Testis (tissue), 2 donors: Measurements from ENCODE around the gene RAP1GDS1.

Source experiments
- CTCF ChIP-seq, 3 experiments: fragments of 450-650 bp in 2 of 3; fragments of 200-600 bp in 1 of 3; sonication (generic) in 1 of 3; IDR thresholded peaks; one replicate each; pipeline ENCODE4 v1.5.1; 2016 to 2019; ENCODE audit warnings: antibody characterized with exemption in 3 of 3, mild to moderate bottlenecking in 2 of 3, moderate library complexity in 1 of 3
- POLR2A ChIP-seq: fragments of 450-650 bp; IDR thresholded peaks from one replicate; pipeline ENCODE4 v1.6.1; 2017; ENCODE audit warnings: antibody characterized with exemption, mild to moderate bottlenecking, moderate library complexity

GRCh38 chr4:98311656-98312055 is 50.5 kb downstream of the RAP1GDS1 start:
- TF ChIP-seq CTCF (IDR thresholded peaks at IDR 0.05) (no peak), POLR2A (no peak)
